Measurements from ENCODE around the gene RBM33.

The RBM33 gene

GRCh38 chr7:155722118-155722517, 77.7 kb downstream of the RBM33 start:
- DNase-seq (ENCODE audit: low read depth in 2 of 3, low spot score in 1 of 3) = no peak

GRCh38 chr7:155722936-155723335, 78.5 kb downstream of the RBM33 start:
- no peak for DNase-seq (ENCODE audit: low read depth in 2 of 3, low spot score in 1 of 3)

- DNase-seq (ENCODE audit: low read depth in 2 of 3, low spot score in 1 of 3) = no peak
Measured at GRCh38 chr7:155724327-155725005, 80.0 kb downstream of the RBM33 start.

- no peak for DNase-seq (ENCODE audit: low read depth in 2 of 3, low spot score in 1 of 3)
Measured at GRCh38 chr7:155725006-155725355, 80.5 kb downstream of the RBM33 start.

GRCh38 chr7:155727616-155728015, 83.2 kb downstream of the RBM33 start:
- no peak for DNase-seq (ENCODE audit: low read depth in 2 of 3, low spot score in 1 of 3)

GRCh38 chr7:155728116-155728515, 83.7 kb downstream of the RBM33 start:
- DNase-seq (ENCODE audit: low read depth in 2 of 3, low spot score in 1 of 3) = no peak

- DNase-seq (ENCODE audit: low read depth in 2 of 3, low spot score in 1 of 3) = no peak
Measured at GRCh38 chr7:155729847-155730246, 85.4 kb downstream of the RBM33 start.

GRCh38 chr7:155731380-155731779, 86.9 kb downstream of the RBM33 start:
- no peak for DNase-seq (ENCODE audit: low read depth in 2 of 3, low spot score in 1 of 3)

- no peak for DNase-seq (ENCODE audit: low read depth in 2 of 3, low spot score in 1 of 3)
Measured at GRCh38 chr7:155731871-155732270, 87.4 kb downstream of the RBM33 start.

GRCh38 chr7:155732286-155732685, 87.8 kb downstream of the RBM33 start:
- no peak for DNase-seq (ENCODE audit: low read depth in 2 of 3, low spot score in 1 of 3)

- peak in 2 of 3 donors; percentile 20 for DNase-seq (ENCODE audit: low read depth in 2 of 3, low spot score in 1 of 3)
Measured at GRCh38 chr7:155733582-155734444, 89.4 kb downstream of the RBM33 start.

- peak in 1 of 3 donors; percentile 15 for DNase-seq (ENCODE audit: low read depth in 2 of 3, low spot score in 1 of 3)
Measured at GRCh38 chr7:155734445-155734809, 90.0 kb downstream of the RBM33 start.

- no peak for DNase-seq (ENCODE audit: low read depth in 2 of 3, low spot score in 1 of 3)
Measured at GRCh38 chr7:155735442-155736115, 91.1 kb downstream of the RBM33 start.

- DNase-seq (ENCODE audit: low read depth in 2 of 3, low spot score in 1 of 3) = no peak
Measured at GRCh38 chr7:155737590-155737989, 93.1 kb downstream of the RBM33 start.

GRCh38 chr7:155738104-155738503, 93.6 kb downstream of the RBM33 start:
- no peak for DNase-seq (ENCODE audit: low read depth in 2 of 3, low spot score in 1 of 3)

- peak; percentile 48 to 58 (median 49) for DNase-seq (ENCODE audit: low read depth in 2 of 3, low spot score in 1 of 3)
Measured at GRCh38 chr7:155738652-155739537, 94.4 kb downstream of the RBM33 start.

GRCh38 chr7:155739538-155740143, 95.2 kb downstream of the RBM33 start:
- DNase-seq (ENCODE audit: low read depth in 2 of 3, low spot score in 1 of 3) = no peak

- no peak for DNase-seq (ENCODE audit: low read depth in 2 of 3, low spot score in 1 of 3)
Measured at GRCh38 chr7:155741082-155741481, 96.6 kb downstream of the RBM33 start.

- DNase-seq (ENCODE audit: low read depth in 2 of 3, low spot score in 1 of 3) = no peak
Measured at GRCh38 chr7:155741805-155742204, 97.3 kb downstream of the RBM33 start.

- DNase-seq (ENCODE audit: low read depth in 2 of 3, low spot score in 1 of 3) = no peak
Measured at GRCh38 chr7:155743177-155743576, 98.7 kb downstream of the RBM33 start.

Data from stimulated activated CD4-positive, alpha-beta T cell treated with anti-CD3 and anti-CD28 coated beads, Interleukin-12 subunit alpha, Interleukin-12 subunit beta, amount 100 ng/mL, for 48 hours (primary cell).